Left hindlimb (tissue), 1 donor: ENCODE measurements around the gene ALDH1A2.
"Not testable (repeated sequence)": the region's sequence is repeated elsewhere in the genome, so short reads cannot be mapped to it uniquely, and the experiment has no call there.

Experiments used
- DNase-seq: peaks from one replicate; pipeline ENCODE4 v3.0.0-alpha.2; 2018

ALDH1A2 gene

GRCh38 chr15:58066042-58066867 is 744 bp upstream of the ALDH1A2 start:
- DNase-seq, result peak; percentile 74

- DNase-seq, result peak; percentile 51
Observed at GRCh38 chr15:58064980-58065444, 499 bp downstream of the ALDH1A2 start.

GRCh38 chr15:58064082-58064979 is 1.2 kb downstream of the ALDH1A2 start:
- DNase-seq, result no peak

GRCh38 chr15:58063614-58064013 is 1.9 kb downstream of the ALDH1A2 start:
- no peak for DNase-seq

- no peak for DNase-seq
Observed at GRCh38 chr15:58062983-58063382, 2.5 kb downstream of the ALDH1A2 start.

GRCh38 chr15:58062175-58062574 is 3.3 kb downstream of the ALDH1A2 start:
- no peak for DNase-seq

- no peak for DNase-seq
Observed at GRCh38 chr15:58060575-58060974, 4.9 kb downstream of the ALDH1A2 start.

GRCh38 chr15:58058729-58059128 is 6.8 kb downstream of the ALDH1A2 start:
- no peak for DNase-seq

GRCh38 chr15:58058073-58058472 is 7.4 kb downstream of the ALDH1A2 start:
- no peak for DNase-seq

GRCh38 chr15:58057559-58057958 is 8.0 kb downstream of the ALDH1A2 start:
- no peak for DNase-seq

GRCh38 chr15:58056015-58056414 is 9.5 kb downstream of the ALDH1A2 start:
- DNase-seq, result no peak

GRCh38 chr15:58053315-58054153 is 12.0 kb downstream of the ALDH1A2 start:
- DNase-seq, result no peak

- no peak for DNase-seq
Observed at GRCh38 chr15:58052334-58052733, 13.2 kb downstream of the ALDH1A2 start.

GRCh38 chr15:58049520-58050227 is 15.8 kb downstream of the ALDH1A2 start:
- DNase-seq, result no peak

- no peak for DNase-seq
Observed at GRCh38 chr15:58048261-58048660, 17.2 kb downstream of the ALDH1A2 start.

GRCh38 chr15:58047149-58047548 is 18.4 kb downstream of the ALDH1A2 start:
- no peak for DNase-seq

- DNase-seq, result no peak
Observed at GRCh38 chr15:58046467-58046866, 19.0 kb downstream of the ALDH1A2 start.

- DNase-seq, result not testable (repeated sequence)
Observed at GRCh38 chr15:58045376-58045775, 20.1 kb downstream of the ALDH1A2 start.

GRCh38 chr15:58044551-58044950 is 21.0 kb downstream of the ALDH1A2 start:
- DNase-seq, result no peak

GRCh38 chr15:58043192-58043903 is 22.2 kb downstream of the ALDH1A2 start:
- DNase-seq, result no peak

- DNase-seq, result no peak
Observed at GRCh38 chr15:58042006-58042405, 23.5 kb downstream of the ALDH1A2 start.
